Measurements from ENCODE around the gene GULP1.

Gene GULP1

DNA sequence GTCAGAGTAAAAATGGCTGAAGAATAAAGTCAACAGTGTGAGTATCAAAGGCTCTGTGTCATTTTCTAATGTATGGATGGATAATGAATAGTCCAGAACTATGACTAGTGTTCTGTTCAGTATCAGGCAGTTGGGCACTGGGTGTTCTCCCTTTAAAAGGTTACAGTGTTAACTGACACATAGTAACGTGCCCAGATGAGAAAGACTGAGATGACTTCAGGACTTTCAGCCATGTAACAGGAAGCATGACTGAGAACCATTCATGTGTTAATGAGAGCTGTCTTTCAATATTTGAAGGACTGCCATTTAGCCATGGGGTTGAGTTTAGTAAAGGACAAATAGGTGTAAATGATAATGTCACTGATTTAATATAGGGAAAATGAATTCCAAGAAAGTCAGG, 187.1 kb downstream of the GULP1 start:
- H3K36me3 ChIP-seq (ENCODE audit: control insufficient read depth, insufficient read depth, low read length) = no peaks in the 10 kb centered on the region
- no peaks in the 10 kb centered on the region for H3K9me3 ChIP-seq (ENCODE audit: control insufficient read depth, low read length)
- H3K4me3 ChIP-seq (ENCODE audit: insufficient read depth, low read depth, low read length, poor library complexity, severe bottlenecking) = no peak overlapping the region
- H3K4me1 ChIP-seq (ENCODE audit: control insufficient read depth, insufficient read depth, low read length, poor library complexity, severe bottlenecking) = no peaks in the 10 kb centered on the region
- H3K27ac ChIP-seq (ENCODE audit: insufficient read depth, low read length, poor library complexity, severe bottlenecking) = no peak overlapping the region
- no peaks in the 10 kb centered on the region for H3K27me3 ChIP-seq (replicated peaks; ENCODE audit: control insufficient read depth, insufficient read depth, low read length, poor library complexity, severe bottlenecking)
- no peak for DNase-seq

DNA sequence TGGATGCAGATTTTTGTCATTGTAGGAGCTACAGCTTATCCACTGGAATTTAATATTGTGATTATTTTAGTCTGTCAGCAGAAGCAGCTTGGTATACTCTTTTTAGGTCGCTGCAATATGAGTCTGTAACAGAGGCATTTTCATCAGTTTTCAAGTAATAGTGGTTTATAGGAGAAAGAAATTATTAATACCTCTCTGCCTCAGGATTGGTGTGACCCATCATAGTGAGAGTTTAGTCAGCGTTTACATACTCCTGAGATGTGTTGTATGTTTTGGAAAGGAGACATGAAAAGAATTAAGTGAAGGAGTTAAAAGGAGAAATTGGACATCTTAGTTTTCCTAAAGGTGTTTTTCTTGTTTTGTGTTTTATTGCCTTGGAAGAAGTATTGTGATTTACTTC, 189.8 kb downstream of the GULP1 start:
- no peaks in the 10 kb centered on the region for H3K4me1 ChIP-seq (ENCODE audit: control insufficient read depth, insufficient read depth, low read length, poor library complexity, severe bottlenecking)
- H3K27me3 ChIP-seq (replicated peaks; ENCODE audit: control insufficient read depth, insufficient read depth, low read length, poor library complexity, severe bottlenecking) = no peaks in the 10 kb centered on the region
- DNase-seq = no peak
- no peak overlapping the region for H3K4me3 ChIP-seq (ENCODE audit: insufficient read depth, low read depth, low read length, poor library complexity, severe bottlenecking)
- no peak overlapping the region for H3K27ac ChIP-seq (ENCODE audit: insufficient read depth, low read length, poor library complexity, severe bottlenecking)
- H3K36me3 ChIP-seq (ENCODE audit: control insufficient read depth, insufficient read depth, low read length) = no peaks in the 10 kb centered on the region
- no peaks in the 10 kb centered on the region for H3K9me3 ChIP-seq (ENCODE audit: control insufficient read depth, low read length)

DNA sequence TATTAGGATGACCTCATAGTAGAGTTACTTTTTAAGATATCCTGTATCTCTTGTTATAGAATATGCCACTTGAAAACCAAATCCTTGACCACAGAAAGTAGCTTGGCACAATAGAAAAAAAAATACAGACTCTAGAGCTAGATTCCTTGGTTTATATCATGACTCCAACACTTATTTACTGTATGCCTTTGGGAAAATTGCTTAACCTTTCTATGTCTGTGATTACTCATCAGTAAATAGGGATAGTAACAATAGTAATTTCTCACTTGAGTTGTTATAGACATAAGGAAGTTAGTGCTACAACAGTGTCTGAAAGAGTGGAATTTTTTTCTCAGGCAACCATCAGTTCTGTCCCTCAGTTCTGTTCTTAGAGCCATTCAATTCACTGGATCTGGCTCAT, 193.8 kb downstream of the GULP1 start:
- DNase-seq = no peak
- Histone ChIP-seq H3K4me1 (ENCODE audit: control insufficient read depth, insufficient read depth, low read length, poor library complexity, severe bottlenecking) (no peaks in the 10 kb centered on the region), H3K9me3 (ENCODE audit: control insufficient read depth, low read length) (no peaks in the 10 kb centered on the region), H3K4me3 (ENCODE audit: insufficient read depth, low read depth, low read length, poor library complexity, severe bottlenecking) (no peak overlapping the region), H3K27ac (ENCODE audit: insufficient read depth, low read length, poor library complexity, severe bottlenecking) (no peak overlapping the region), H3K27me3 (replicated peaks; ENCODE audit: control insufficient read depth, insufficient read depth, low read length, poor library complexity, severe bottlenecking) (no peaks in the 10 kb centered on the region), H3K36me3 (ENCODE audit: control insufficient read depth, insufficient read depth, low read length) (no peaks in the 10 kb centered on the region)

- H3K4me1 ChIP-seq (ENCODE audit: control insufficient read depth, insufficient read depth, low read length, poor library complexity, severe bottlenecking) = no peaks in the 10 kb centered on the region
- no peaks in the 10 kb centered on the region for H3K9me3 ChIP-seq (ENCODE audit: control insufficient read depth, low read length)
- no peak overlapping the region for H3K4me3 ChIP-seq (ENCODE audit: insufficient read depth, low read depth, low read length, poor library complexity, severe bottlenecking)
- no peak for DNase-seq
- H3K36me3 ChIP-seq (ENCODE audit: control insufficient read depth, insufficient read depth, low read length) = no peaks in the 10 kb centered on the region
- H3K27ac ChIP-seq (ENCODE audit: insufficient read depth, low read length, poor library complexity, severe bottlenecking) = no peak overlapping the region
- no peaks in the 10 kb centered on the region for H3K27me3 ChIP-seq (replicated peaks; ENCODE audit: control insufficient read depth, insufficient read depth, low read length, poor library complexity, severe bottlenecking)
Measured at GRCh38 chr2:188492751-188493150, 201.1 kb downstream of the GULP1 start.

GRCh38 chr2:188494906-188495305, 203.2 kb downstream of the GULP1 start:
- no peak overlapping the region for H3K27ac ChIP-seq (ENCODE audit: insufficient read depth, low read length, poor library complexity, severe bottlenecking)
- H3K27me3 ChIP-seq (replicated peaks; ENCODE audit: control insufficient read depth, insufficient read depth, low read length, poor library complexity, severe bottlenecking) = no peaks in the 10 kb centered on the region
- no peaks in the 10 kb centered on the region for H3K4me1 ChIP-seq (ENCODE audit: control insufficient read depth, insufficient read depth, low read length, poor library complexity, severe bottlenecking)
- no peak overlapping the region for H3K4me3 ChIP-seq (ENCODE audit: insufficient read depth, low read depth, low read length, poor library complexity, severe bottlenecking)
- no peak for DNase-seq
- H3K9me3 ChIP-seq (ENCODE audit: control insufficient read depth, low read length) = no peaks in the 10 kb centered on the region
- H3K36me3 ChIP-seq (ENCODE audit: control insufficient read depth, insufficient read depth, low read length) = no peaks in the 10 kb centered on the region

DNA sequence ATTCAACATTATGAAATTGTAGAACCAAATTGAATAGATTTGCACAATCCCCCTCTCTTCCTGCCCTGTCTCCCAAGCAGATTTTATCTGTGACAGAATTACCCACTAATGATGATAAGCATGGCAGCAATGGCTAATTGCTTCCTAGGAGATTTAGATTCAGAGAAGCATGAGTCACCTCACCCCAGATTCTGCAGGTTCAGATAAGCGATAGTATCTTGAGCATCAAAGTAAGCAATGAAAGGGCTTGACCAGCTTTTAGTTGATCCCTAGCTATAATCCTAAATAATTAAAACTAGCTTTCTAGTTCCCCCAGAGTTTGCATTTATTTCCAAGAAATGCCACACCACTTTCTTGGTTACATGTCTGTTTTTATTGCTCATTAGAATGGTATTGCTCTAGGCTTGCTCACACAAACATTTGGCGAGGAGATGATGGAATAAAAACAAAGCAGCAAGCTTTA, 204.3 kb downstream of the GULP1 start:
- DNase-seq = no peak
- Histone ChIP-seq H3K4me1 (ENCODE audit: control insufficient read depth, insufficient read depth, low read length, poor library complexity, severe bottlenecking) (no peaks in the 10 kb centered on the region), H3K27ac (ENCODE audit: insufficient read depth, low read length, poor library complexity, severe bottlenecking) (no peak overlapping the region), H3K36me3 (ENCODE audit: control insufficient read depth, insufficient read depth, low read length) (no peaks in the 10 kb centered on the region), H3K27me3 (replicated peaks; ENCODE audit: control insufficient read depth, insufficient read depth, low read length, poor library complexity, severe bottlenecking) (no peaks in the 10 kb centered on the region), H3K4me3 (ENCODE audit: insufficient read depth, low read depth, low read length, poor library complexity, severe bottlenecking) (no peak overlapping the region), H3K9me3 (ENCODE audit: control insufficient read depth, low read length) (no peaks in the 10 kb centered on the region)

- H3K4me3 ChIP-seq (ENCODE audit: insufficient read depth, low read depth, low read length, poor library complexity, severe bottlenecking) = no peak overlapping the region
- no peaks in the 10 kb centered on the region for H3K4me1 ChIP-seq (ENCODE audit: control insufficient read depth, insufficient read depth, low read length, poor library complexity, severe bottlenecking)
- no peaks in the 10 kb centered on the region for H3K9me3 ChIP-seq (ENCODE audit: control insufficient read depth, low read length)
- H3K27ac ChIP-seq (ENCODE audit: insufficient read depth, low read length, poor library complexity, severe bottlenecking) = no peak overlapping the region
- H3K27me3 ChIP-seq (replicated peaks; ENCODE audit: control insufficient read depth, insufficient read depth, low read length, poor library complexity, severe bottlenecking) = no peaks in the 10 kb centered on the region
- no peaks in the 10 kb centered on the region for H3K36me3 ChIP-seq (ENCODE audit: control insufficient read depth, insufficient read depth, low read length)
- no peak for DNase-seq
Measured at GRCh38 chr2:188497726-188498125, 206.1 kb downstream of the GULP1 start.

GRCh38 chr2:188503975-188504374, 212.3 kb downstream of the GULP1 start:
- Histone ChIP-seq H3K9me3 (ENCODE audit: control insufficient read depth, low read length) (no peaks in the 10 kb centered on the region), H3K36me3 (ENCODE audit: control insufficient read depth, insufficient read depth, low read length) (no peaks in the 10 kb centered on the region), H3K27me3 (replicated peaks; ENCODE audit: control insufficient read depth, insufficient read depth, low read length, poor library complexity, severe bottlenecking) (no peaks in the 10 kb centered on the region), H3K4me3 (ENCODE audit: insufficient read depth, low read depth, low read length, poor library complexity, severe bottlenecking) (no peak overlapping the region), H3K27ac (ENCODE audit: insufficient read depth, low read length, poor library complexity, severe bottlenecking) (no peak overlapping the region), H3K4me1 (ENCODE audit: control insufficient read depth, insufficient read depth, low read length, poor library complexity, severe bottlenecking) (no peaks in the 10 kb centered on the region)
- DNase-seq = no peak

- Histone ChIP-seq H3K9me3 (ENCODE audit: control insufficient read depth, low read length) (no peaks in the 10 kb centered on the region), H3K36me3 (ENCODE audit: control insufficient read depth, insufficient read depth, low read length) (no peaks in the 10 kb centered on the region), H3K27me3 (replicated peaks; ENCODE audit: control insufficient read depth, insufficient read depth, low read length, poor library complexity, severe bottlenecking) (no peaks in the 10 kb centered on the region), H3K4me1 (ENCODE audit: control insufficient read depth, insufficient read depth, low read length, poor library complexity, severe bottlenecking) (no peaks in the 10 kb centered on the region), H3K27ac (ENCODE audit: insufficient read depth, low read length, poor library complexity, severe bottlenecking) (no peak overlapping the region), H3K4me3 (ENCODE audit: insufficient read depth, low read depth, low read length, poor library complexity, severe bottlenecking) (no peak overlapping the region)
- DNase-seq = no peak
Measured at GRCh38 chr2:188506843-188507242, 215.2 kb downstream of the GULP1 start.

- H3K9me3 ChIP-seq (ENCODE audit: control insufficient read depth, low read length) = no peaks in the 10 kb centered on the region
- no peaks in the 10 kb centered on the region for H3K4me1 ChIP-seq (ENCODE audit: control insufficient read depth, insufficient read depth, low read length, poor library complexity, severe bottlenecking)
- no peak for DNase-seq
- H3K27ac ChIP-seq (ENCODE audit: insufficient read depth, low read length, poor library complexity, severe bottlenecking) = no peak overlapping the region
- H3K27me3 ChIP-seq (replicated peaks; ENCODE audit: control insufficient read depth, insufficient read depth, low read length, poor library complexity, severe bottlenecking) = no peaks in the 10 kb centered on the region
- H3K36me3 ChIP-seq (ENCODE audit: control insufficient read depth, insufficient read depth, low read length) = no peaks in the 10 kb centered on the region
- no peak overlapping the region for H3K4me3 ChIP-seq (ENCODE audit: insufficient read depth, low read depth, low read length, poor library complexity, severe bottlenecking)
Measured at GRCh38 chr2:188511346-188511745, 219.7 kb downstream of the GULP1 start.

- DNase-seq = no peak
- H3K4me3 ChIP-seq (ENCODE audit: insufficient read depth, low read depth, low read length, poor library complexity, severe bottlenecking) = no peak overlapping the region
- no peaks in the 10 kb centered on the region for H3K4me1 ChIP-seq (ENCODE audit: control insufficient read depth, insufficient read depth, low read length, poor library complexity, severe bottlenecking)
- H3K36me3 ChIP-seq (ENCODE audit: control insufficient read depth, insufficient read depth, low read length) = no peaks in the 10 kb centered on the region
- H3K27ac ChIP-seq (ENCODE audit: insufficient read depth, low read length, poor library complexity, severe bottlenecking) = no peak overlapping the region
- H3K27me3 ChIP-seq (replicated peaks; ENCODE audit: control insufficient read depth, insufficient read depth, low read length, poor library complexity, severe bottlenecking) = no peaks in the 10 kb centered on the region
- H3K9me3 ChIP-seq (ENCODE audit: control insufficient read depth, low read length) = no peaks in the 10 kb centered on the region
Measured at GRCh38 chr2:188512456-188512855, 220.8 kb downstream of the GULP1 start.
